ENCODE results near the gene SH3BP4.

SH3BP4 gene

GRCh38 chr2:235091421-235091820, 139.6 kb downstream of the SH3BP4 start:
- DNase-seq (ENCODE audit: low read depth): no peak

GRCh38 chr2:235091983-235092382, 140.2 kb downstream of the SH3BP4 start:
- no peak for DNase-seq (ENCODE audit: low read depth)

GRCh38 chr2:235092433-235093223, 140.8 kb downstream of the SH3BP4 start:
- no peak for DNase-seq (ENCODE audit: low read depth)

GRCh38 chr2:235094457-235094856, 142.6 kb downstream of the SH3BP4 start:
- no peak for DNase-seq (ENCODE audit: low read depth)

GRCh38 chr2:235095569-235095968, 143.8 kb downstream of the SH3BP4 start:
- DNase-seq (ENCODE audit: low read depth): no peak

- DNase-seq (ENCODE audit: low read depth): no peak
Observed at GRCh38 chr2:235096447-235096846, 144.6 kb downstream of the SH3BP4 start.

GRCh38 chr2:235097196-235097595, 145.4 kb downstream of the SH3BP4 start:
- no peak for DNase-seq (ENCODE audit: low read depth)

GRCh38 chr2:235098269-235098668, 146.5 kb downstream of the SH3BP4 start:
- no peak for DNase-seq (ENCODE audit: low read depth)

- no peak for DNase-seq (ENCODE audit: low read depth)
Observed at GRCh38 chr2:235098736-235099494, 147.1 kb downstream of the SH3BP4 start.

- no peak for DNase-seq (ENCODE audit: low read depth)
Observed at GRCh38 chr2:235102896-235103295, 151.1 kb downstream of the SH3BP4 start.

All from stromal cell of bone marrow (primary cell).